NCI-H526 treated with DMSO at 0.1 percent for 48 hours (cell line): ENCODE results near the gene TJP3.
"Not testable (repeated sequence)": the region's sequence is repeated elsewhere in the genome, so short reads cannot be mapped to it uniquely, and the experiment has no call there.

Experiments used
- DNase-seq: peaks from one replicate; lab custom pipeline; 2025; lab: John Stamatoyannopoulos, UW

The TJP3 gene

GRCh38 chr19:3743486-3743885 is 35.3 kb downstream of the TJP3 start:
- DNase-seq, result no peak

GRCh38 chr19:3745363-3746045 is 37.3 kb downstream of the TJP3 start:
- no peak for DNase-seq

GRCh38 chr19:3746371-3747056 is 38.3 kb downstream of the TJP3 start:
- no peak for DNase-seq

GRCh38 chr19:3748965-3749364 is 40.8 kb downstream of the TJP3 start:
- no peak for DNase-seq

- no peak for DNase-seq
These were observed 42.0 kb downstream of the TJP3 start for GRCh38 chr19:3750211-3750610.

GRCh38 chr19:3751236-3751635 is 43.1 kb downstream of the TJP3 start:
- no peak for DNase-seq

- no peak for DNase-seq
These were observed 44.3 kb downstream of the TJP3 start for GRCh38 chr19:3752492-3752891.

GRCh38 chr19:3753631-3754410 is 45.6 kb downstream of the TJP3 start:
- no peak for DNase-seq

- DNase-seq, result not testable (repeated sequence)
These were observed 49.5 kb downstream of the TJP3 start for GRCh38 chr19:3757705-3758104.

- not testable (repeated sequence) for DNase-seq
These were observed 50.1 kb downstream of the TJP3 start for GRCh38 chr19:3758297-3758696.

GRCh38 chr19:3759482-3760254 is 51.5 kb downstream of the TJP3 start:
- no peak for DNase-seq

- no peak for DNase-seq
These were observed 52.7 kb downstream of the TJP3 start for GRCh38 chr19:3760871-3761361.

- DNase-seq, result peak; percentile 34
These were observed 53.4 kb downstream of the TJP3 start, which contains the start of gene APBA3 for GRCh38 chr19:3761382-3762129. Gene APBA3, minus strand, starts transcription at chr19:3761692. Its CDS starts 1,428 bp downstream, at chr19:3760264.

GRCh38 chr19:3762130-3762473 is 53.9 kb downstream of the TJP3 start:
- no peak for DNase-seq

- DNase-seq, result peak; percentile 87
These were observed 54.6 kb downstream of the TJP3 start, which contains the start of gene MRPL54 for GRCh38 chr19:3762501-3763459. Gene MRPL54, plus strand, starts transcription at chr19:3762682. Its CDS starts 19 bp downstream, at chr19:3762701.

GRCh38 chr19:3765121-3765520 is 56.9 kb downstream of the TJP3 start:
- DNase-seq, result no peak

- not testable (repeated sequence) for DNase-seq
These were observed 57.6 kb downstream of the TJP3 start for GRCh38 chr19:3765757-3766156.

- DNase-seq, result no peak
These were observed 58.3 kb downstream of the TJP3 start for GRCh38 chr19:3766520-3766919.

GRCh38 chr19:3767050-3767449 is 58.9 kb downstream of the TJP3 start:
- no peak for DNase-seq
